T-helper 1 cell treated with Interleukin-12 subunit alpha and Interleukin-12 subunit beta and Interleukin-4 antibody, amounts not matched to agents 30 ng/mL and 1 ng/mL, for 36 hours (primary cell): ENCODE data around the gene FMC1. TPM values are rescaled to one million over a fixed set of nuclear protein-coding genes. Genes with fewer than 3 reads are reported as not detected.
"Not testable (repeated sequence)": the region's sequence is repeated elsewhere in the genome, so short reads cannot be mapped to it uniquely, and the experiment has no call there.

Experiments
- intact Hi-C: fragments of 100-400 bp; cut with micrococcal nuclease; formaldehyde crosslinking; loops from one replicate; pipeline ENCODE4 v1.15.1; 2024
- total RNA-seq: library from RNA; stranded (reverse); gene quantifications from 2 replicates; pipeline ENCODE4 v1.2.3, GENCODE V29; 2022

FMC1 gene
- 3.9 and 4.6 TPM in 2 replicates for total RNA-seq

GRCh38 chr7:139341058-139341775 lies at the start of gene FMC1:
FMC1 (plus strand) TSS chr7:139341337; CDS start chr7:139341385, 48 bp downstream.
- intact Hi-C loops, result loop anchor here (1.0 to 5.0 kb wide), 9 partner anchors 20 to 1406 kb away; partner anchors contain the start of genes HIPK2, MKRN1 and PARP12

GRCh38 chr7:139292821-139293220 lies 48.3 kb upstream of the FMC1 start:
- intact Hi-C loops, result no loop called here

- intact Hi-C loops, result no loop called here
These were observed 47.6 kb upstream of the FMC1 start for GRCh38 chr7:139293534-139293933.

GRCh38 chr7:139294241-139294640 lies 46.9 kb upstream of the FMC1 start:
- intact Hi-C loops, result no loop called here

GRCh38 chr7:139294951-139295575 lies 46.1 kb upstream of the FMC1 start:
- intact Hi-C loops, result no loop called here

GRCh38 chr7:139297795-139298194 lies 43.3 kb upstream of the FMC1 start:
- intact Hi-C loops, result no loop called here

- intact Hi-C loops, result no loop called here
These were observed 41.8 kb upstream of the FMC1 start for GRCh38 chr7:139299296-139299695.

- intact Hi-C loops, result no loop called here
These were observed 40.7 kb upstream of the FMC1 start for GRCh38 chr7:139300390-139300789.

- intact Hi-C loops, result no loop called here
These were observed 36.6 kb upstream of the FMC1 start for GRCh38 chr7:139304517-139304916.

- intact Hi-C loops, result no loop called here
These were observed 23.1 kb upstream of the FMC1 start for GRCh38 chr7:139317939-139318505.

- intact Hi-C loops, result no loop called here
These were observed 19.9 kb upstream of the FMC1 start for GRCh38 chr7:139321071-139321745.

- intact Hi-C loops, result not testable (repeated sequence)
These were observed 16.4 kb upstream of the FMC1 start for GRCh38 chr7:139324709-139325108.

GRCh38 chr7:139328375-139328774 lies 12.8 kb upstream of the FMC1 start:
- intact Hi-C loops, result no loop called here

GRCh38 chr7:139329119-139329518 lies 12.0 kb upstream of the FMC1 start:
- intact Hi-C loops, result no loop called here

- intact Hi-C loops, result no loop called here
These were observed 10.7 kb upstream of the FMC1 start for GRCh38 chr7:139330333-139331030.

- intact Hi-C loops, result no loop called here
These were observed 8.3 kb upstream of the FMC1 start for GRCh38 chr7:139332697-139333359.

GRCh38 chr7:139333443-139333842 lies 7.7 kb upstream of the FMC1 start:
- intact Hi-C loops, result not testable (repeated sequence)

GRCh38 chr7:139334399-139335150 lies 6.6 kb upstream of the FMC1 start:
- intact Hi-C loops, result no loop called here

GRCh38 chr7:139339025-139339424 lies 2.1 kb upstream of the FMC1 start:
- intact Hi-C loops, result no loop called here

GRCh38 chr7:139339698-139340036 lies 1.5 kb upstream of the FMC1 start:
- intact Hi-C loops, result loop anchor here (1.0 to 5.0 kb wide), 15 partner anchors 21 to 1405 kb away; partner anchors contain the start of genes HIPK2, MKRN1, PARP12 and UBN2
